HG03064 (cell line): Measurements from ENCODE around the gene PPP2R2C.

Experiments used
- ATAC-seq: cut with Tn5 transposase; IDR thresholded peaks from one replicate; pipeline ENCODE4 v1.9.1; 2021; ENCODE audit warnings: low read depth; ENCODE audit not compliant: unreplicated experiment

PPP2R2C gene

GRCh38 chr4:6472387-6473263 is at the start of gene PPP2R2C:
Gene PPP2R2C, minus strand, starts transcription at chr4:6472614. Its CDS starts 385 bp downstream, at chr4:6472229.
- ATAC-seq, result no peak

- no peak for ATAC-seq
Measured at GRCh38 chr4:6520978-6521377, 48.6 kb upstream of the PPP2R2C start.

GRCh38 chr4:6520051-6520636 is 47.7 kb upstream of the PPP2R2C start:
- ATAC-seq, result no peak

GRCh38 chr4:6517171-6517570 is 44.8 kb upstream of the PPP2R2C start:
- no peak for ATAC-seq

- ATAC-seq, result no peak
Measured at GRCh38 chr4:6516762-6517161, 44.3 kb upstream of the PPP2R2C start.

GRCh38 chr4:6516281-6516680 is 43.9 kb upstream of the PPP2R2C start:
- no peak for ATAC-seq

GRCh38 chr4:6513678-6514077 is 41.3 kb upstream of the PPP2R2C start:
- no peak for ATAC-seq

- ATAC-seq, result no peak
Measured at GRCh38 chr4:6509587-6509986, 37.2 kb upstream of the PPP2R2C start.

- no peak for ATAC-seq
Measured at GRCh38 chr4:6507345-6507744, 34.9 kb upstream of the PPP2R2C start.

- no peak for ATAC-seq
Measured at GRCh38 chr4:6506616-6507140, 34.3 kb upstream of the PPP2R2C start.

GRCh38 chr4:6504900-6505496 is 32.6 kb upstream of the PPP2R2C start:
- no peak for ATAC-seq

GRCh38 chr4:6502747-6503465 is 30.5 kb upstream of the PPP2R2C start:
- no peak for ATAC-seq

GRCh38 chr4:6502147-6502546 is 29.7 kb upstream of the PPP2R2C start:
- ATAC-seq, result no peak

GRCh38 chr4:6501171-6501570 is 28.8 kb upstream of the PPP2R2C start:
- no peak for ATAC-seq

- ATAC-seq, result no peak
Measured at GRCh38 chr4:6500481-6501140, 28.2 kb upstream of the PPP2R2C start.

- ATAC-seq, result no peak
Measured at GRCh38 chr4:6499238-6499600, 26.8 kb upstream of the PPP2R2C start.

- ATAC-seq, result no peak
Measured at GRCh38 chr4:6498511-6499237, 26.3 kb upstream of the PPP2R2C start.

GRCh38 chr4:6497796-6498195 is 25.4 kb upstream of the PPP2R2C start:
- no peak for ATAC-seq

- no peak for ATAC-seq
Measured at GRCh38 chr4:6495736-6496135, 23.3 kb upstream of the PPP2R2C start.

- ATAC-seq, result no peak
Measured at GRCh38 chr4:6495296-6495590, 22.8 kb upstream of the PPP2R2C start.
